Measurements from ENCODE around the gene LRRC36.
"Not testable (repeated sequence)": the region's sequence is repeated elsewhere in the genome, so short reads cannot be mapped to it uniquely, and the experiment has no call there.

The LRRC36 gene

DNA sequence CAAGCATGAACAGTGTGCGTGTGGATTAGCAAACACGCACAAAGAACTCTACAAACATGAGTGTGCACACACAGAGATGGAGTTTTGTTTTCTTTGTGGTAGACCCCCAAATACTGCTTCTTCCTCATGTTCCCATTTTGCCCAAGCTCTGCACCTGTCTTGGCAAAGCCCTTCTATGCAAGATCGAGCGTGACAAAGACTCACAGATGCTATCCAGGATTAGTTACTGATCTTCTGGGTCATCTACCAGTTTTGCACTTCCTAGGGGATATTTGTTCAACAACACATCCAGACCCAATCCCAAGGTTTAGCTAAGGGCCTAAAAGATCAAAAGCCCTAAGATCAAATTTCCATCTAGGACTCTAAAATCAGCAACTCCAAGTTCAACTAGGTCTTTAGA lies 16.0 kb downstream of the LRRC36 start:
- no peak for DNase-seq (ENCODE audit: low read depth in 2 of 2)

DNA sequence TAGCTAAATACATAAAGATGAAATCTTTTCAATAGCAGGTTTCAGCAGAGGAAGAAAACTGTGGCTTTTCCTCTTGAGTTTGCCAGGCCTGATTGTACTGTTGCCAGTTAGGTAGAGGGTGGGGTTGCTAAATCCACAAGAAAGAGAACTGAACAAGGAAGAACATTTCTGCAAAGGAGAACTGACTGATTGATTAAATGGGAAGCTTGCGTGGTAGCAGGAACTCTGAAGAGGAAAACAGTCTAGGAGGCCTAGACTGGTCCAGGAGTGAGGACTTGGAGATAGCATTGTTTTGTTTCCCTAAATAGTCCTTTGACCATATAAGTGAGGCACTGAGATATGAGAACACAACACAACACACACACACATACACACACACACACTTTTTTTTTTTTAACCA lies 18.8 kb downstream of the LRRC36 start:
- no peak for DNase-seq (ENCODE audit: low read depth in 2 of 2)

DNA sequence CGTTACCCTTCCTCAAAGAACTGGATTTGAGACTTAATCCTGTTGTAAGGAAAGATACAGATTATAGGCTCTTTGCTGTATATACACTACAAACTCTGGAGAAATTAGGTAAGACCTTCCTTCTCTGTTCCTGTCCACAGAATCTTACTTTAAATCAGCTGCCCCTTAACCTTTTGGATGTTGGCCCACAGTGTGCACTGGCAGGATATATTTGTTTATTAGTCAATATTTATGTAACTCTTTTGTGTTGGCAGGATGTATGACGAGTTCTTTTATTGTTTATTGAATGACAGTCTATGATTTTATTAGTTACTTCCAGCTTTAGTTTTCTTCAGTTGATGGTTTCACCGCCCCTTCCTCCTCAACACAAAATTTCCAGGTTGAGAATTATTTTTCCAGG lies 19.7 kb downstream of the LRRC36 start:
- no peak for DNase-seq (ENCODE audit: low read depth in 2 of 2)

DNA sequence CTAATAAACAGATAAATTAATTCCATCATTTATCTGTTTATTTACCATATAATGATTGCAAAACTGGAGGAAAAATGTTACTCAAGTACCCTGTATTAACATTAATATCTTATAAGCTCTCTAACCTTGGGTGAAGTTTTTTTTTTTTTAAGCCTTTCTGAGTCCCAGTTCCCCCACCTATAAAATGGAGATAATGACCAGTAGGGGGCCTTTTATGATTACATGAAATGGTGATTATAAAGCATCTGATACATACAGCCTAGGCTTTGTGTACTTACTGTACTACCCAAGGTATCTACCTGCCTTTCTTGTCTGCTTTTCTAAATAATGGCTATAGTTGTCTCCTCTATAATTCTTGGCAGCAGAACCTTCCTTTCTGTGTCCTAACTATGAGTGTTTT lies 22.6 kb downstream of the LRRC36 start:
- DNase-seq (ENCODE audit: low read depth in 2 of 2) = no peak

DNA sequence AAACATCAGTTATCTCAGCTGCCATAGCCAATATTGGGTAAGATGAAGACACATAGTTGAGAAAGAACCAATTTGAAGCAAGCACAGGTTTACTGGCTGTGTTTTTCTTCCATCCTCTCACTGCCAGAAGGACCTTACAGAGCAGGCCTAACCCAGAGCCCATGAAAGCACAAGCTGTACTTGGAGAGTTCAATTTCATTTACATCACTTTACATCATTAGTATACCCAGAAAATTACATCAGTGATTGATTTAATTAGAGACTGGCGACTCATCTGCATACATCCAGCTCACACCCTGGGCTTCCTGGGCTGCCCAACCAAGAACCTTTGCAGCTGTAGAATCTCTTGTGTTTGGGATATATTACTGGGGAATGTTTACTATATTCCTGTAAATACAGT lies 23.7 kb downstream of the LRRC36 start:
- no peak for DNase-seq (ENCODE audit: low read depth in 2 of 2)

DNA sequence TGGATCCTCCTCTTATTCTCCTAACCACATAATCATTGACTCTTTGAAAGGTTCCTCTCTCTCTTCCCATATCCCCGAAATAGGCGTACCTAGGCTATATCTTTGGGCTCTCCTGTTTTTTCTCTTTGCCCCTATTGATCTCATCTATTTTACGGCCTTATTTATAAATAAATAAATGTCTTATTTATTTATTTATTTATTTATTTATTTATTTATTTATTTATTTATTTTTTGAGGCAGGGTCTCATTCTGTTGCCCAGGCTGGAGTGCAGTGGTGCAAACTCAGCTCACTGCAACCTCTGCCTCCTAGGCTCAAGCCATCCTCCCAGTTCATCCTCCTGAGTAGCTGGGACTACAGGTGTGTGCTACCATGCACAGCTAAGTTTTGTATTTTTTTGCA lies 25.8 kb downstream of the LRRC36 start:
- DNase-seq (ENCODE audit: low read depth in 2 of 2) = not testable (repeated sequence)

DNA sequence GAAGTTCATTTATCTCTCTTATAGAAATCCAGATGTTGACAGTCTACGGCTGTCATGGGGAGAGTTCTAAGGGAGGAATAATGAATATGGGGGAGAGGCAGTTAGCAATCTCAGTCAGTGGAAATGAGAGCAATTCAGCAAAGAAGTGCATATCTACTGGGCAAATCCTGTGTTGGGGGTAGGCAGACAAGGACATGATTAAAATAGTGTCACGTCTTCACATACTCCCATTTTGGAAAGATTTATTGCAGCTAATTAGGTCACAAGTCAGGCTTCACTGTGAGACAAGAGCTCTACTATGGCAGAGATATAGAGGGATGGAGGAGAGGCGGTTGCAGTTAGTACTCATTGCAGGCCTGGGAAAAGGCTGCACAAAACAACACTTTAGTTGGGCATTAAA lies 29.8 kb downstream of the LRRC36 start:
- DNase-seq (ENCODE audit: low read depth in 2 of 2) = no peak

DNA sequence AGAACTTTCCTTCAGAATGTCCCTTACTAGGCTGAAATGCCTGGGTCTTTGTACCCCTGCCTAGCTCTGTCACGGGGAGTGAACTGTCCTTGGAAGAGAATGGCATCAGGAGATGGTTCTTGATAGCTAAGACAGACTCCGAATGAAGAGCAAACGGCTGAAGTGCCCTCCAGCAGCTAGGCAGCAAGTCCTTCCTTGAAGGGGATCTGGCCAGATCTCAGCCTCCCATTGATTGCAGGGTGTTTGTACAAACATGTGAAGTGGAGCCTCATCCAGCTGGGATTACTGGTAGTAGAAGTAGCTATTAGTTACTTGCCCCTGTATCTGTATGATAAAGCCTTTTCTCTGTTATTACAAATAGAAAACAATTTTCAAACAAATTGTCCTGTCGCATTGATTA lies 30.9 kb downstream of the LRRC36 start:
- DNase-seq (ENCODE audit: low read depth in 2 of 2) = no peak

DNA sequence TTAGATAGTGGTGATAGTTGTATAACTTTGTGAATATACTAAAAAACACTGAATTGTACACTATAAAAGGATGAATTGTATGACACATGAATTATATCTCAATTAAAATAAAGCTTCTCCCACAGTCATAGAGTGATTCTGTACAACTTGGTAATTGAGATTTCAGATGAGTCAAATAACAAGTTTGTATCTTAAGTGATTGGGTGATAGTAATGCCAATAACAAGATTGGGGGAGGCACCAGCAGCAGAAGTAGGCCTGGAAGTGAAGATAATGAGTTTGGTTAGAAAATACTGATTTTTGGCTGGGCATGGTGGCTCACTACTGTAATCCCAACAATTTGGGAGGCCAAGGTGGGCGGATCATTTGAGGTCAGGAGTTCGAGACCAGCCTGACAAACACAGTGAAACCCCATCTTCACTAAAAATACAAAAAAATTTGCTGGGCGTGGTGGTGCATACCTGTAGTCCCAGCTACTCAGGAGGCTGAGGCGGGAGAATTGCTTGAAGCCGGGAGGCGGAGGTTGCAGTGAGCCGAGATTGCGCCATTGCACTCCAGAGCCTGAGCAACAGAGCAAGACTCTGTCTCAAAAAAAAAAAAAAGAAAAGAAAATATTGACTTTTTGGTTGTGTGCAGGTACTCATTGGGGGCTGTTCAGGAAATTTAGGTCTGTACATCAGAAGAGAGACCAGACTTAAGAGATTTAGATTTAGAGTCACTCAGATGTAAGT lies 33.1 kb downstream of the LRRC36 start:
- DNase-seq (ENCODE audit: low read depth in 2 of 2) = not testable (repeated sequence)

DNA sequence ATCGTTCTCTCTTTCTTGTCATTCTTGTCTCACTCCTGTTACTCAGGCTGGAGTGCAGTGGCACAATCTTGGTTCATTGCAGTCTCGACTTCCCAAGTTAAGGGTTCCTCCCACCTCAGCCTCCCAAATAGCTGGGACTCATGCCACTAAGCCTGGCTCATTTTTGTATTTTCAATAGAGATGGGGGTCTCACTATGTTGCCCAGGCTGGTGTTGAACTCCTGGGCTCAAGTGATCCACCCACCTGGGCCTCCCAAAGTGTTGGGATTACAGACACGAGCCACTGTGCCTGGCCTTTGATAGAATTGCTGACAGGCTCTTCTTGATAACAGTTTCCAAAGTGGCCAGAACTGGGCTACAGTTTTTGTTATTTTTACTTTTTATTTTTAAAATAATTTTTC lies 34.4 kb downstream of the LRRC36 start:
- DNase-seq (ENCODE audit: low read depth in 2 of 2) = no peak

DNA sequence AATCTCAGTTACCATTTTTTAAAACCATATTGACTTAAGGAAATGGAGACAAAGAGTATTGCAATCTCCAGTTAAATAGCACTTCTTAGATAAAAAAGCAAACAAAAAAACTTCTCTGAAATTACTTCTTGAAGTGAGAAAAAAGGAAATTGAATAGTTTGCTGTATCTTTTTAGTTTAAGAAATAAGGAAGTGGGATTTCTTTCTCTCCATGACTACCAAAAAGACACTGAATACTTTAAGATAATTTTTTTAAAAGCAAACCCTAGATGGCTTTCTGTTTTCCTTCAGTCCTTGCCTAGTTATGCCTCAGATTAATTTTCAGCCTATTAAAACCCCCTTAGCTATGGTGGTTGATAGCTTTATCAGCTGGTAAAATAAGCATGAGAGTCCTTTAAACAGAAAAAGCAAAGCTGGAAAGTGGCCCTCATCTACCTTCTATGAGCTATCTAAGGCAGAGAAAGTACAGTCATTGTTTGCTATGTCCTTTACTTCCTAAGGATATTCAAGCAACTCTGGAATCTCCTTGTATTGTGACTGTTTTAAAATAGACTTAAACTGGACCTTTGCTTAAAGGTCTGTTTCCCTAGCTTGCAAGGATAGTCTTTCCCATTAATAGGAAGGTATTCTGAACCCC lies 38.1 kb downstream of the LRRC36 start:
- no peak for DNase-seq (ENCODE audit: low read depth in 2 of 2)

DNA sequence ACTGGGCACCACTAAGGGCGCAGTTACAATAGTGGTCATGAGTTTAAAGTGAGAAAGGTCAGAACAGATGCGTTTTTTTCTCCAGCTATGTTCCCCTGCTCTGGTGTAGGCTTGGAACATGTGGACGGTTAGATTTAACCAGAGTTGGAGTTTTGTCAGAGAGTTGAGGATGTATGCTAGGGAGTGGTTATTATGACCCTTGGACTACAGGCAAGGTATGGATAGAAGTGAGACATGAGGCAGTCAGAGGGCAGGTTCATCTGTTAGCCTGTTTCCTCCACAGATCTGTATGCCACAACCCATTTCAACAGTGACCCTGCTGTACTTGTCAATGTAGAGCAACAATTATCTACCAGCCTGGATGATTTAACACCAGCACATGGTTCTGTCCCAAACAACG lies 44.0 kb downstream of the LRRC36 start:
- DNase-seq (ENCODE audit: low read depth in 2 of 2) = no peak

DNA sequence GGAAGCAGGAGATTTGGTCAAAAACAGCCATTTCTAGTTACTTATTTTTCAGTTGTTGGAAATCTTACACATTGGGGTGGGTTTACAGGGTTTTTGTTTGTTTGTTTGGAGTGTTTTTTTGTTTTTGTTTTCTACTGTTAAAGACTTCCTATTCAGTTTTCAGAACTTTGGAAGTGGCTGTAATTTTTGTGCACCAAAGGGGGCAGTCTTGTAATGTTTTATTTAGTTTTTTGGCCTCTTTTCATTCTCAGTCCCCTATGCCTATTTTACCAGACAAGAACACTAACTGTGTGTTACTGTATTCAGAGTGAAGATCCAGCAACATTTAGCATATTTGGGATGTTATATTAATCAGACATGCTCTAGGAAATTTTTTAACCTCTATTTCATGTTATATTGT lies 46.0 kb downstream of the LRRC36 start:
- DNase-seq (ENCODE audit: low read depth in 2 of 2) = no peak

DNA sequence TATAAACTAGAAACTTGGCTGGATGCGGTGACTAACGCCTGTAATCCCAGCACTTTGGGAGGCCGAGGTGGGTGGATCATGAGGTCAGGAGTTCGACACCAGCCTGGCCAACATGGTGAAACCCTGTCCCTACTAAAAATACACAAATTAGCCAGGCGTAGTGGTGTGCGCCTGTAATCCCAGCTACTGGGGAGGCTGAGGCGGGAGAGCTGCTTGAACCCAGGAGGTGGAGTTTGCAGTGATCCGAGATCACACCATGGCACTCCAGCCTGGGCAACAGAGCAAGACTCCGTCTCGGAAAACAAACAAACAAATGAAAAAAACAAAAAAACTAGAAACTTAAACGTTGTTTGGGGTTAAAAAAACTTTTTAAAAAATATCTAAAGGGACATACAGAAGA lies 49.4 kb downstream of the LRRC36 start:
- DNase-seq (ENCODE audit: low read depth in 2 of 2) = not testable (repeated sequence)

DNA sequence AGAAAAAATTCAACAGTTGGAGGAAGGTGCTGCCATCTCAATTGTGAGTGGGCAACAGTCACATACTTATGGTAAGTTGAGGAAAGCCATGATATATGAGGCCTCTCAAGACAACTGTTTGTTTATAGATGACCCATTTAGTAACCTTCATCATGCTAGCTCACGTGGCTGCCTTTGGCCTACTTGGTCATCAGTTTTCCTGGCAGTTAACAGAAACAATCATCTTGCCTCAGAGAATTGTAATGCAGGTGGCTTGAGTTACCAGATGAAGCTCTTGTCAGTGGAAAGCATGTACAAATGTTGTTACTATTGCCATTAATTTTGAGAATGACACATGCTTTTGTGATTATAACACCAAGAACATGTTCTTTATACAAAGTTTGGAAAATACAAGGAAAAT lies 52.0 kb downstream of the LRRC36 start:
- no peak for DNase-seq (ENCODE audit: low read depth in 2 of 2)

DNA sequence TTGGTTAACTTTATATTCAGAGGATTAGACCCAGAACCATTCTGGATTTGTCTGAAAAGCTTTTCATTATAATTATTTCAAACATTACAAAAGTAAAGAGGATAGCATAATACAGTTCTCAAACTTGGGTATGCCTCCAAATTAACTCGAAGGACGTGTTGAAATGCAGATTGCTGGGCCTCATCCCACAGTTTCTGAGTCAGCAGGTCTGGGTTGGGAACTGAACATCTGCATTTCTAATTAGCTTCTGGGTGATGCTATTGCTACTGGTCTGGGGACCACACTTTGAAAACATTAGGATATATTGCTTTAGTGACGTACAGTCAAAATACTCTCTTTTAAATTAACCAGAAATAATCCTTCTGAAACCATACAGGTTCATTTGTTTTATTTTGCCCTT lies 56.7 kb downstream of the LRRC36 start:
- DNase-seq (ENCODE audit: low read depth in 2 of 2) = no peak

DNA sequence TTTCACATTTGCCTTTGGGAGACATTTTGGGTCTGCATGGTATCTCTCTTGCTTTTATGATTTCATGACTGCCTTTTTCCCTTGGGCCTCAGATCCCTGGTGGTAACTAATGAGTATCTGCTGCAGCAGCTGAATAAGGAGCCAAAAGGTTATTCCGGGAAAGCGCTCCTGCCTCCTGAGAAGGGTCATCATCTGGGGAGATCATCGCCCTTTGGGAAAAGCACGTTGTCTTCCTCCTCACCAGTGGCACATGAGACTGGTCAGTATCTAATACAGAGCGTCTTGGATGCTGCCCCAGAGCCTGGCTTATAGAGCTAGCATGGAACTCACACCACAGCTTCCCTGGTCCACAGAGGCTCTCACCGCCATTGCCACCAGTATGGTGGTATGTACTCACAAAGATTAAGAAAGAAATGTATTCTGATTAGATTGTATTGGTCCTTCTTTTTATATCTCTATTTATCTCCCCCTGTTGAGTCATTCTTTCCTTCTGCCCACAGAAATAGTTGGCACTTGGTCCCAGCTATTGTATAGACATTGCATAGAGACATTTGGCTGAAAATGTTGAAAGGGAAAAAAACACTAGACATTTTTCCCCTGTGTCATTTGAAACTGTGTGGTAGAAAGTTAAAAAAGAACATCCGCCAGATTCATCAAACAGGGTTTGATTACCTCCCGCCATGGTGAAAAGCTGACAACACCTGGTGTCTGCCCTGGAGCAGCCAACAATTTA lies 58.3 kb downstream of the LRRC36 start:
- DNase-seq (ENCODE audit: low read depth in 2 of 2) = no peak

DNA sequence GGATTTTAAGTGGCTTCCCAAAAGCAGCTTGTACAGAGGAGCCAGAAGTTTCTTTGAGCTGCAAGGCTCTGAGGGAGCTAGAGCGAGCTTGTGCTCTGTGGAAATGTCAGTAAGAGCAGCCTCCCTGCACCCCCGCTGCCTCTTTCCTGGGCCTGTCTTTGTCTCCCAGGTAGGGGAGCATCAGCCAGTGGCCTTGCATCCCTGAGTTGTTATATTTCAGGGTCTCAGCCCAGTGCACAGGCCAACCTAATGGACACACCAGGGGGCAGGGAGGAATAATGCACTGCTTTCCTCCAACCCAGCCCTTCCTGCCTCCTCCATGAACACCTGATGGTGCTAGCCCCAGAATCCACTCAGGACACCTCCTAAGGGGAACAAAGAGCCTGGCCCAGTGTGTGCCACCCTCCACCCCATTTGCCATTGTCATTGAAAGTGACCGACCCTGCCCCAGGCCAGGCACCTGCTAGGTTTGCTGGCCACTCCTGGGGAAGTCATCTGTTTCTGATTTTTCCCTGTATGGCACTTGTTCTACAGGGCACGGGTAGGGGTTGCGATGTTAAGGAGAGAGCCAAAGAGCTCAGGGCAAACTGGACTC lies 60.3 kb downstream of the LRRC36 start:
- no peak for DNase-seq (ENCODE audit: low read depth in 2 of 2)

DNA sequence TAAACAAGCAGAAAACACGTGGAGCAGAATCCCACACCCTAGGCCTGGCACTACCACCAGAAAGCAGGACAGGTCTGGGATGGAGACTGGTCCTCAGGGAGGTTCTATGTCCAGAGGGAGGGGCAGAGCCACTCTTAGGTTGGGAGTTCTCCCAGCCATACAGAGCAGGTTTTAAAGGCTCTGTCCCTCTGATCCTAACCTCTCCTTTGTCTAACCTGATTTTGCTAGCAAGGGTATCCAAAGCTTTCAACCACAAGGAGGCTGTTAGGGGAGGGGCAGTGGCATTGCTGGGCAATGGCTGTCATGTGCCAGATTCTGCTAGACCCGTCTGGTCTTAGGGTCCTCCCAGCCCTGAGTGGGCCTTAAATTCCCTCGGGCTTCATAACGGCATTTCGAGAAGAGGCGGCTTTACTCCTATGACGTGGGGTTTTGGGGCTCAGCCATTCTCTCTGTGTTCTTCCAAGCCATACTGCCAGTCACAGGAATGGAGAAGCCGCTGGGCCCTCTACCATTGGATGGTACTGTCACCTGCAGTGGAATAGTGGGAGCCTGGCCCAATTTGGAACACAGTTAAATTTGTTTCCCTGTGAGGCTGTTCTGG lies 61.0 kb downstream of the LRRC36 start:
- no peak for DNase-seq (ENCODE audit: low read depth in 2 of 2)

DNA sequence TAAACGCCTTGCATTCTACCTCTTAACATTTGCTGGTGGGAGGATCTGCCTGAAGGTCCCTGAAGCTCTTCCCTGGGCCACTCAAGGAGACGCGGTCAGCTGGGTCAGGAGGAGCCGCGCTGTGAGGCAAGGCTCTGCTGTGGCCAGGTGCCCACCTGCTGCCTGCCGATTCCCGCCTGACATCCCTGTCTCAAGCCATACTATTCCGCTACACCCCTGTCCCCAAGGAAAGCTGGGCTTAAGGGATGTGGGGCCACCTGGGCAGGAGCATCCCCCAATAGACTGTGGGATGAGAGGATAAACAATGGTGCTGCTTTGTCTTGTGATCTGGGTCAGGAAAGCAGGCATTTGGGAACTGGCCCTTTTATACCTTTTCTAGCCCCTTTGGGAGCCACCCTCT lies 61.6 kb downstream of the LRRC36 start:
- no peak for DNase-seq (ENCODE audit: low read depth in 2 of 2)

DNA sequence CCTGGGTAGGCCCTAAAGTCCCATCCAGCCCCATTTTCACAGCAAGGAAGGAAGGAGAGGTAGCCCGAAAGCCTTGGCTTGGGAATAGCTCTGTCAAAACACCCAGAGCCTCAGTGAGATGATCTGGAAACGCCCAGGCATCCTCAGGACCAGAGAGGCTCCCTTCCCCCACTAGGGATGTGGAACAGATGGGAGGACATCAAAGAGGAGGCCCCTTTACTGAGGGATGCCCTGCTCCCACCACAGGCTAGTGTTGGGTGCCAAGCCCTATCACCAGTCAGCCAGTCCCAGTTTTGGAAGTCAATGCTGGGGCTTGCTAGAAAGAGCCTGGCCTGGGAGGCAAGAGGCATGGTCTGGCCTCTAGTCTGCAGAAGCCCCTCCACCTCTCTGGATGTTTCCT lies 62.0 kb downstream of the LRRC36 start:
- DNase-seq (ENCODE audit: low read depth in 2 of 2) = no peak
